GM20000 (cell line): ENCODE data around the gene PLA2G4E.
A peak's percentile ranks its signal among the peaks of the same experiment; 100 is the strongest.

ENCODE experiments used
- DNase-seq: peaks from one replicate; pipeline ENCODE4 v3.0.0; 2012; ENCODE audit warnings: low spot score
- TF ChIP-seq, protein P1 (sequence below): IDR thresholded peaks from 2 replicates; pipeline ENCODE4 v1.5.1; 2012; ENCODE audit warnings: mild to moderate bottlenecking, control low read depth; ENCODE audit errors: extremely low read depth, missing control alignments

PLA2G4E gene

DNA sequence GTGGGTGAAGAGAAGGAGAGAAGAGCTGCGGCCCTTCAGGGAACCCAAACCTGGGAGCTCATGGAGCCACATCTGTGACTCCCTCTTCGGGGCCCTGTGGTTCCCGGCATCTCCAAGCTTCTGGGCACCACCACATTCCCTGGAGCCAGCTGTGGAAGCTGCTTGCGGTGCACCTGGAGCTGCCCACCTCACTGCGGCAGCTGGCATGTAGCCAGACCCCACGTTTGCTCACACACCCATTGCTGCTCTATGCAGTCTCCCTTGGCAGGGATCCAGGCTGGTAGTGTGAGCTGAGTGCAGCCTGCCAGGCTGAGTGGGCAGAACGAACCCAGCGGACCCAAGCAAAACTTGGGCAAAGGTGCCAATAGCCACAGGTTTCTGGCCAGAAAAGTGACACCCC, 16.8 kb upstream of the PLA2G4E start:
- TF ChIP-seq, protein P1, sequence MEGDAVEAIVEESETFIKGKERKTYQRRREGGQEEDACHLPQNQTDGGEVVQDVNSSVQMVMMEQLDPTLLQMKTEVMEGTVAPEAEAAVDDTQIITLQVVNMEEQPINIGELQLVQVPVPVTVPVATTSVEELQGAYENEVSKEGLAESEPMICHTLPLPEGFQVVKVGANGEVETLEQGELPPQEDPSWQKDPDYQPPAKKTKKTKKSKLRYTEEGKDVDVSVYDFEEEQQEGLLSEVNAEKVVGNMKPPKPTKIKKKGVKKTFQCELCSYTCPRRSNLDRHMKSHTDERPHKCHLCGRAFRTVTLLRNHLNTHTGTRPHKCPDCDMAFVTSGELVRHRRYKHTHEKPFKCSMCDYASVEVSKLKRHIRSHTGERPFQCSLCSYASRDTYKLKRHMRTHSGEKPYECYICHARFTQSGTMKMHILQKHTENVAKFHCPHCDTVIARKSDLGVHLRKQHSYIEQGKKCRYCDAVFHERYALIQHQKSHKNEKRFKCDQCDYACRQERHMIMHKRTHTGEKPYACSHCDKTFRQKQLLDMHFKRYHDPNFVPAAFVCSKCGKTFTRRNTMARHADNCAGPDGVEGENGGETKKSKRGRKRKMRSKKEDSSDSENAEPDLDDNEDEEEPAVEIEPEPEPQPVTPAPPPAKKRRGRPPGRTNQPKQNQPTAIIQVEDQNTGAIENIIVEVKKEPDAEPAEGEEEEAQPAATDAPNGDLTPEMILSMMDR = no peak
- no peak for DNase-seq

DNA sequence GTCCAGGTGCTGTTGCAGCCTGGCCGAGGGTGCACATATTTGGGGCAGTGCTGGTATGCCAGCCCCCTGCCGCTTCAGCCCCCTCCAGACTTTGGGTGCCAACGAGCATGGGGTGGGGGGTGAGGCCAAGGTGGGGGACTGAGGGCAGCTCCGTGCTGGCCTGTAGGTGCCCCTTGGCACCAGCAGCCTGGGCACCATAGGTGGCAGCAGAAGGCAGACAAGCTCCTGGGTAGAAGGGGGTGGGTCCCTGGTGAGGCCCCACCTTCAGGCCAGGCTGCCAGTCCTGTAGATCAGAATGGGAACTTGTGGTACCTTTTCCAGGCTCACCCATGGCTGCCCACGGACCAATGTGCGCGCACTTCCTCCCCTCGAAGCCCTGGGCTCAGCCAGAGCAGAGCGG, 16.1 kb upstream of the PLA2G4E start:
- no peak for DNase-seq
- TF ChIP-seq, protein P1 = no peak

DNA sequence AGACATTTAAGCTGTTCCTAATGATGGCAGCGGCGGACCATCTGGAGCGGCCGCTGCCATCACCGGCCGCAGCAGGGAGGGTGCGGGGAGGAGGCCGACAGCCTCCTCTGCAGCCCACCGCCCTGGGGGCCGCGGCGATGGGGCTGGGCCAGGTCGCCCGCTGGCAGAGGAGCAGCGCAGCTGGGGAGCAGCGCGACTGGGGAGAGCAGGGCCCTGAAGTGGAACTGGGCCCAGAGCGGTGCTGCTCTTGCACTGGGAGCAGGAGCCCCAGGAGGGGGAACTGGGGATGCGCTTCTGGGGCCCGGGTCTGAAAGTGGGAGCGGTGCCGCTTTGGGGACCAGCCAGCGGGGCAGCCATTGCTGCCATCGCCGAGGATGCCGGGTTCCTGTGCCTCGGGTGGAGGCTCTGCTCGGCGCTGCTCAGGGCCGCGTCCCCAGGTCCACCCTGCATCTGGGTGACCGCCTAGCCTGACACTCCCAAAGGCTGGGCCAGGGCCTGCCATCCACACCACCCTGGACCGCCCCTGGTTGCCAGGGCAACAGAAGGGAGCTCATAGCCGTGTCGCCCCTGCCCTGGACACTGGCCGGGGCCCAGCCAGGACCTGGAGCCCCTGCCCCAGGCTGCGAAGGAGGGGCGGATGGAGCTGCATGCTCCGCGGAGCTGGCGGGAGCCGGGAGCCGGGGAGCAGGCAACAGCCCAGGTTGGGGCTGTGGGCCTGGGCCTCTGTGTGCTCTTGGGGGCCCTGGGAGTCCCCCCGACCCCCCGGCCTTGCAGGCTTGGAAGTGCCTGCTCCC, 15.5 kb upstream of the PLA2G4E start:
- TF ChIP-seq, protein P1 = no peak
- no peak for DNase-seq

GRCh38 chr15:42035435-42035761, 14.6 kb upstream of the PLA2G4E start:
- TF ChIP-seq, protein P1 = no peak
- DNase-seq = peak; percentile 79

- DNase-seq = no peak
- TF ChIP-seq, protein P1 = no peak
Observed at GRCh38 chr15:42034628-42035434, 14.0 kb upstream of the PLA2G4E start.

GRCh38 chr15:42033214-42033873, 12.5 kb upstream of the PLA2G4E start:
- no peak for DNase-seq
- TF ChIP-seq, protein P1 = no peak
